Measurements from ENCODE around the gene HEATR1. TPM values are rescaled to one million over a fixed set of nuclear protein-coding genes. Genes with fewer than 3 reads are reported as not detected.
"Not testable (repeated sequence)": the region's sequence is repeated elsewhere in the genome, so short reads cannot be mapped to it uniquely, and the experiment has no call there.

The HEATR1 gene
- total RNA-seq, 1 experiment from 2014 or later, result 21.8 TPM

- DNase-seq (ENCODE audit: low read depth), result no peak
Measured at GRCh38 chr1:236589531-236589930, 14.8 kb downstream of the HEATR1 start.

- DNase-seq (ENCODE audit: low read depth), result no peak
Measured at GRCh38 chr1:236581528-236581927, 22.8 kb downstream of the HEATR1 start.

GRCh38 chr1:236580404-236580803, 23.9 kb downstream of the HEATR1 start:
- not testable (repeated sequence) for DNase-seq (ENCODE audit: low read depth)

GRCh38 chr1:236578661-236579060, 25.7 kb downstream of the HEATR1 start:
- no peak for DNase-seq (ENCODE audit: low read depth)

- not testable (repeated sequence) for DNase-seq (ENCODE audit: low read depth)
Measured at GRCh38 chr1:236577041-236577440, 27.3 kb downstream of the HEATR1 start.

- no peak for DNase-seq (ENCODE audit: low read depth)
Measured at GRCh38 chr1:236576004-236576403, 28.3 kb downstream of the HEATR1 start.

GRCh38 chr1:236575523-236575922, 28.8 kb downstream of the HEATR1 start:
- DNase-seq (ENCODE audit: low read depth), result no peak

- DNase-seq (ENCODE audit: low read depth), result no peak
Measured at GRCh38 chr1:236568285-236568894, 35.9 kb downstream of the HEATR1 start.

- DNase-seq (ENCODE audit: low read depth), result no peak
Measured at GRCh38 chr1:236565530-236565929, 38.8 kb downstream of the HEATR1 start.

- DNase-seq (ENCODE audit: low read depth), result no peak
Measured at GRCh38 chr1:236561976-236562375, 42.3 kb downstream of the HEATR1 start.

- DNase-seq (ENCODE audit: low read depth), result no peak
Measured at GRCh38 chr1:236560213-236560771, 44.0 kb downstream of the HEATR1 start.

GRCh38 chr1:236558846-236559245, 45.5 kb downstream of the HEATR1 start:
- DNase-seq (ENCODE audit: low read depth), result no peak

GRCh38 chr1:236558081-236558480, 46.2 kb downstream of the HEATR1 start:
- no peak for DNase-seq (ENCODE audit: low read depth)

GRCh38 chr1:236556606-236557005, 47.7 kb downstream of the HEATR1 start:
- no peak for DNase-seq (ENCODE audit: low read depth)

- DNase-seq (ENCODE audit: low read depth), result no peak
Measured at GRCh38 chr1:236553370-236553769, 50.9 kb downstream of the HEATR1 start.

GRCh38 chr1:236552901-236553300, 51.4 kb downstream of the HEATR1 start:
- no peak for DNase-seq (ENCODE audit: low read depth)

- no peak for DNase-seq (ENCODE audit: low read depth)
Measured at GRCh38 chr1:236552096-236552495, 52.2 kb downstream of the HEATR1 start.

- DNase-seq (ENCODE audit: low read depth), result no peak
Measured at GRCh38 chr1:236550961-236551851, 53.1 kb downstream of the HEATR1 start.

GRCh38 chr1:236548452-236548851, 55.9 kb downstream of the HEATR1 start:
- no peak for DNase-seq (ENCODE audit: low read depth)

GRCh38 chr1:236545621-236546169, 58.6 kb downstream of the HEATR1 start:
- DNase-seq (ENCODE audit: low read depth), result no peak

GRCh38 chr1:236543065-236543669, 61.1 kb downstream of the HEATR1 start:
- no peak for DNase-seq (ENCODE audit: low read depth)

GRCh38 chr1:236541710-236542109, 62.6 kb downstream of the HEATR1 start:
- no peak for DNase-seq (ENCODE audit: low read depth)
